MCF 10A (cell line): ENCODE data around the gene FUNDC2. TPM values are rescaled to one million over a fixed set of nuclear protein-coding genes. Genes with fewer than 3 reads are reported as not detected.

Experiments
- BruUV-seq: library from RNA; stranded (reverse); fragments of 400-500 nt; replicated peaks from 2 replicates; lab custom pipeline; 2021; lab: Mats Ljungman, UMichigan
- CTCF ChIA-PET: fragments of 300-600 bp; sonication (Branson Sonifier 250); formaldehyde crosslinking; extraction: SDS; loops from one replicate; lab custom pipeline; 2021; ENCODE audit warnings: antibody characterized with exemption, inconsistent platforms; lab: Yijun Ruan, JAX
- POLR2A ChIA-PET: fragments of 300-600, 350-650 bp; sonication (Branson Sonifier 250); formaldehyde crosslinking; extraction: SDS; loops from one replicate; lab custom pipeline; 2020; ENCODE audit warnings: antibody characterized with exemption, inconsistent platforms; lab: Yijun Ruan, JAX
- DNase-seq: peaks from one replicate; pipeline ENCODE4 v3.0.0-alpha.2; 2018; ENCODE audit not compliant: unreplicated experiment
- H3K27ac Mint-ChIP-seq: one replicate; pipeline ENCODE4 v1.8.0; 2022; ENCODE audit warnings: mild to moderate bottlenecking, low read depth, mixed read lengths; ENCODE audit not compliant: unreplicated experiment
- H3K27me3 Mint-ChIP-seq: one replicate; pipeline ENCODE4 v1.8.0; 2022; ENCODE audit warnings: mixed read lengths; ENCODE audit not compliant: insufficient read depth, unreplicated experiment
- H3K36me3 Mint-ChIP-seq: one replicate; pipeline ENCODE4 v1.8.0; 2022; ENCODE audit warnings: mild to moderate bottlenecking, moderate library complexity, mixed read lengths; ENCODE audit not compliant: insufficient read depth, unreplicated experiment
- H3K4me1 Mint-ChIP-seq: one replicate; pipeline ENCODE4 v1.8.0; 2022; ENCODE audit warnings: mixed read lengths; ENCODE audit not compliant: insufficient read depth, unreplicated experiment
- H3K4me3 Mint-ChIP-seq: one replicate; pipeline ENCODE4 v1.8.0; 2022; ENCODE audit warnings: mild to moderate bottlenecking, moderate library complexity, mixed read lengths; ENCODE audit not compliant: unreplicated experiment
- H3K9me3 Mint-ChIP-seq: one replicate; pipeline ENCODE4 v1.8.0; 2022; ENCODE audit warnings: mixed read lengths; ENCODE audit not compliant: unreplicated experiment
- intact Hi-C: fragments of 100-400 bp; cut with micrococcal nuclease; formaldehyde crosslinking; loops from 2 replicates; pipeline ENCODE4 v1.14.1; 2022
- total RNA-seq: library from RNA; stranded (reverse); gene quantifications from 2 replicates; pipeline ENCODE4 v1.2.3, GENCODE V29; 2022
- TF ChIP-seq, protein P1 (sequence below): fragments of 200-600 bp; IDR thresholded peaks from one replicate; pipeline ENCODE4 v1.8.0; 2022; ENCODE audit warnings: antibody characterized with exemption, mild to moderate bottlenecking; ENCODE audit not compliant: unreplicated experiment

Gene FUNDC2
- total RNA-seq, 1 experiment from 2014 or later = 54.8 TPM

DNA sequence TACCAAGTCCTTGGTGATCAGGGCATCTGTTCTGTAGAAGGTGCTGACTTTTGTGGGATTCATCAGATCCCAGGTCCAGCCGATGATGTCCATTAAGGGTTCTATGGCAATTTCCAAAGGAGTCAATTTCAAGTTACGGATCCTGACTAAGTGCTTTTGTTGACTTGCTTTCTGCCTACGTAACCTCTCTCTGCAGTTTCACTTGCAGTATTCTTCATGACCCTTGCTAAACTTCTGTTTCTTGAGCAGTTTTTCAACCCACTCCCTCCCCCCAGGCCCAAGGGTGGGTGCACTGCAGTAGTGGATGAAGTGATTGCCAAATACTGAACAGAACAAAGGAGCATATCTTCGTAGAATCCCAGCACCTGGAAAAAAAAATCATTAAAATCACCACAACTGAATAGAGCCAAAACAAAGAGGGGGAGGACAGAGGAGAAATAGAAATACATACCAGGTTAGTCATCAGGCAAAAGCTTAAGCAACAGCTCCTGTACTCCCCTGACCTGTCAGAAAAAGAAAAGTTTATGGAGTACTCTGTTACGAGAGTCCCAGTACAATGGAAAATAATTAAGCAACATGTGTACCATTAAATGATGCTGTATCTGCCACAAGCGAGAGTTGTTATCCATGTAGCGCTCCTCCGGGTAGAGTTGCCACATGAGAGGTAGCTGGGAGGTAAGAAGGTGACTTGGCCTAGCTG lies 38.5 kb downstream of the FUNDC2 start:
- BruUV-seq = no TSS peak
- H3K27me3 Mint-ChIP-seq = peaks cover 10% of the 10 kb centered on the region
- POLR2A ChIA-PET = interaction anchor here (0.7 to 3.7 kb wide), 7 partner anchors 9 to 302 kb away, joined by 3 to 35 read pairs (median 6); partner anchors contain the start of genes DKC1, FUNDC2 and VBP1

DNA sequence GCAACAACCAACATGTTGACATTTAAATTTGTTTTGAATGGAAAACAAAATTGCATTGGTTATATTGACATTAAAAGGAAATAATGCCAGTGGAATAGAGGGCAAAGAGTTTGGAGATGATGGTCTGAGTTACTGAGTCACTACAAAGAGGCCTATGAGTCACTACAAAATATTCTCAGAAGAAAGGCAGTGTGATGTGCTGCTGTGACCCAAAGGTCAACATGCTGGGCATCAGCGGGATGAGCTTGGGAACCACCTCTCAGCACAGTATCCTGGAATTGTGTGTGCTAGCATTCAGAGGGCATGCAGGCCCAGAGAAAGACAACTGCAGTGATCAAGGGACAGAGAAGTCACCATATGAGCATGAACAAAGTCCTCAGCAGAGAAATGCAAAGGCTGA lies 41.5 kb downstream of the FUNDC2 start:
- TF ChIP-seq, protein P1, sequence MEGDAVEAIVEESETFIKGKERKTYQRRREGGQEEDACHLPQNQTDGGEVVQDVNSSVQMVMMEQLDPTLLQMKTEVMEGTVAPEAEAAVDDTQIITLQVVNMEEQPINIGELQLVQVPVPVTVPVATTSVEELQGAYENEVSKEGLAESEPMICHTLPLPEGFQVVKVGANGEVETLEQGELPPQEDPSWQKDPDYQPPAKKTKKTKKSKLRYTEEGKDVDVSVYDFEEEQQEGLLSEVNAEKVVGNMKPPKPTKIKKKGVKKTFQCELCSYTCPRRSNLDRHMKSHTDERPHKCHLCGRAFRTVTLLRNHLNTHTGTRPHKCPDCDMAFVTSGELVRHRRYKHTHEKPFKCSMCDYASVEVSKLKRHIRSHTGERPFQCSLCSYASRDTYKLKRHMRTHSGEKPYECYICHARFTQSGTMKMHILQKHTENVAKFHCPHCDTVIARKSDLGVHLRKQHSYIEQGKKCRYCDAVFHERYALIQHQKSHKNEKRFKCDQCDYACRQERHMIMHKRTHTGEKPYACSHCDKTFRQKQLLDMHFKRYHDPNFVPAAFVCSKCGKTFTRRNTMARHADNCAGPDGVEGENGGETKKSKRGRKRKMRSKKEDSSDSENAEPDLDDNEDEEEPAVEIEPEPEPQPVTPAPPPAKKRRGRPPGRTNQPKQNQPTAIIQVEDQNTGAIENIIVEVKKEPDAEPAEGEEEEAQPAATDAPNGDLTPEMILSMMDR = no peak
- POLR2A ChIA-PET = interaction anchor here (1.5 to 2.0 kb wide), 2 partner anchors 10 to 41 kb away, joined by 8 to 12 read pairs; partner anchors contain the start of gene FUNDC2
- BruUV-seq = no TSS peak
- peak; percentile 67 for DNase-seq
- Mint-ChIP-seq H3K9me3 (no peaks in the 10 kb centered on the region), H3K36me3 (peaks cover 3% of the 10 kb centered on the region), H3K4me1 (peaks cover 24% of the 10 kb centered on the region), H3K27ac (peak overlapping the region; percentile 28), H3K4me3 (no peak overlapping the region), H3K27me3 (peaks cover 2% of the 10 kb centered on the region)
- CTCF ChIA-PET = interaction anchor here (1.0 kb wide), 1 partner anchor 88 kb away, joined by 4 read pairs; no protein-coding TSS in a partner anchor
- intact Hi-C loops = no loop called here

More for the DNA sequence above, 38.5 kb downstream of the FUNDC2 start:
- intact Hi-C loops = no loop called here
- Mint-ChIP-seq H3K4me3 (peak overlapping the region; percentile 80), H3K27ac (peak overlapping the region; percentile 92), H3K4me1 (peaks cover 24% of the 10 kb centered on the region), H3K36me3 (peaks cover 18% of the 10 kb centered on the region), H3K9me3 (no peaks in the 10 kb centered on the region)
- TF ChIP-seq, protein P1 = no peak
- DNase-seq = peak; percentile 86
- CTCF ChIA-PET = interaction anchor here (0.7 to 1.8 kb wide), 4 partner anchors 9 to 148 kb away, joined by 3 to 6 read pairs (median 3); no protein-coding TSS in a partner anchor

DNA sequence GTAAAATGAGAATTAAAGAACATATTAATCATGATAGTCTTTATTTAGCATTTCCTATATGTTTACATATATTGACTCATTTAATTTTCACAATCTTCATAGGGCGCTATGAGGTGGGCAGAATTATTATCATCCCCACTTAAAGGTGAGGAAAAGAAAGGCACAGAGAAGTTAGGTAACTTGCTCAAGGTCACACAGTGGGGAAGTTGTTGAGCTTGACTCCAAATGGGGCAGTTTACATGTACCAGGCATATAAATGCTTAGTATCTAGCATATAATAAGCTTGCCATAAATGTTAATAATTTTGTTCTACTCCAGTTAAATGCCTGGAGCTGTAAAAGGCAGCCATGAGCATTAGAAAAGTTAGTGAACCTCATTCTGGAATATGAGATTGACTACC lies 42.8 kb downstream of the FUNDC2 start:
- TF ChIP-seq, protein P1 = no peak
- Mint-ChIP-seq H3K27me3 (peaks cover 14% of the 10 kb centered on the region), H3K27ac (peak overlapping the region; percentile 65), H3K9me3 (no peaks in the 10 kb centered on the region), H3K4me1 (peaks cover 36% of the 10 kb centered on the region), H3K36me3 (no peaks in the 10 kb centered on the region), H3K4me3 (peak overlapping the region; percentile 83)
- intact Hi-C loops = no loop called here
- ChIA-PET POLR2A (interaction anchor here (0.6 to 2.0 kb wide), 4 partner anchors 11 to 45 kb away, joined by 3 to 12 read pairs (median 6); partner anchors contain the start of gene FUNDC2), CTCF (interaction anchor here (0.7 to 1.2 kb wide), 3 partner anchors 13 to 147 kb away, joined by 3 to 4 read pairs (median 3); partner anchors contain the start of gene VBP1)
- no peak for DNase-seq
- BruUV-seq = no TSS peak

DNA sequence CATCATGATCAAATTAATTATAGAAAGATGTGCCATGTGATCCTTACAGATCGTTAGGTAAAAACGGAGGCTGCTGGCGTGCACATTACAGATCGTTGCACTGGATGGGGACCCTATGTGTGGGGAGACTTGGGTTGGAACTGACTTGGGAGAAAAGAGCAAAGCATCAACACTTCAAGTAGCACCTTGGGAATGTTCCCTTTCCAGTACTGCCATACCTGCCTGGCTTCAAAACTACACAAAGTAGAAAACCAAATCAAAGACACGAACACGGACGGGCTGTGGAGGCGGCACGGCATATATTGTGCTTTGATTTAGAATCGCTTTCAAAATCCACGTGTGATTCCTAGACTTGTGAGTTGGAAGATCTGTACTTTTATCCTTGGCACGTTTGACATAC lies 43.4 kb downstream of the FUNDC2 start:
- intact Hi-C loops = loop anchor here (2.0 kb wide), 1 partner anchor 43 kb away; the partner anchor contains the start of gene FUNDC2
- BruUV-seq = no TSS peak
- peak overlapping the region; percentile 83 for H3K4me3 Mint-ChIP-seq
- H3K36me3 Mint-ChIP-seq = no peaks in the 10 kb centered on the region
- ChIA-PET CTCF (interaction anchor here (0.9 to 1.2 kb wide), 3 partner anchors 11 to 146 kb away, joined by 3 to 4 read pairs (median 4); partner anchors contain the start of gene VBP1), POLR2A (interaction anchor here (1.0 to 1.1 kb wide), 3 partner anchors 42 to 152 kb away, joined by 3 to 6 read pairs (median 3); partner anchors contain the start of gene FUNDC2)
- DNase-seq = peak; percentile 9
- TF ChIP-seq, protein P1 = no peak
- H3K4me1 Mint-ChIP-seq = peaks cover 33% of the 10 kb centered on the region
- peak overlapping the region; percentile 65 for H3K27ac Mint-ChIP-seq
- no peaks in the 10 kb centered on the region for H3K9me3 Mint-ChIP-seq
- peaks cover 20% of the 10 kb centered on the region for H3K27me3 Mint-ChIP-seq
